Loucy (cell line): Measurements from ENCODE around the gene RAB6A.
A peak's percentile ranks its signal among the peaks of the same experiment; 100 is the strongest.

Source experiments
- H2AFZ ChIP-seq: fragments of 200-600 bp; sonication (generic); 2 replicates; pipeline ENCODE4 v1.6.0; 2016; ENCODE audit warnings: antibody characterized with exemption, mild to moderate bottlenecking, low read length, moderate library complexity
- H3F3A ChIP-seq: fragments of 200-600 bp; 2 replicates; pipeline ENCODE4 v1.6.0; 2016; ENCODE audit warnings: antibody characterized with exemption, low read depth, mild to moderate bottlenecking
- H3K27me3 ChIP-seq: fragments of 200-600 bp; sonication (generic); 2 replicates; pipeline ENCODE4 v1.6.1; 2014; ENCODE audit warnings: low read length, mild to moderate bottlenecking; ENCODE audit not compliant: insufficient read depth, poor library complexity, severe bottlenecking
- H3K36me3 ChIP-seq: fragments of 200-600 bp; sonication (generic); 2 replicates; pipeline ENCODE4 v1.6.1; 2016; ENCODE audit warnings: low read length; ENCODE audit not compliant: insufficient read depth
- H3K4me1 ChIP-seq: fragments of 200-600 bp; sonication (generic); 2 replicates; pipeline ENCODE4 v1.5.1; 2014; ENCODE audit warnings: low read length, mild to moderate bottlenecking; ENCODE audit not compliant: insufficient read depth, poor library complexity, severe bottlenecking
- H3K4me2 ChIP-seq: fragments of 200-600 bp; sonication (generic); 2 replicates; pipeline ENCODE4 v1.6.0; 2014; ENCODE audit warnings: antibody characterized with exemption, low read length, low read depth, mild to moderate bottlenecking; ENCODE audit not compliant: poor library complexity, severe bottlenecking
- H3K4me3 ChIP-seq: fragments of 200-600 bp; sonication (generic); 2 replicates; pipeline ENCODE4 v1.5.1; 2014; ENCODE audit warnings: low read length, mild to moderate bottlenecking, mixed read lengths; ENCODE audit not compliant: poor library complexity, severe bottlenecking
- H3K79me2 ChIP-seq: fragments of 200-600 bp; sonication (generic); 2 replicates; pipeline ENCODE4 v1.6.1; 2014; ENCODE audit warnings: low read length; ENCODE audit not compliant: insufficient read depth
- H3K9ac ChIP-seq: fragments of 200-600 bp; sonication (generic); 2 replicates; pipeline ENCODE4 v1.6.0; 2014; ENCODE audit warnings: mild to moderate bottlenecking, low read depth, low read length, moderate library complexity; ENCODE audit not compliant: poor library complexity, severe bottlenecking
- H3K9me2 ChIP-seq: fragments of 200-600 bp; sonication (generic); replicated peaks from 2 replicates; pipeline ENCODE4 v1.6.1; 2016; ENCODE audit warnings: low read depth, low read length, mixed read lengths
- H3K9me3 ChIP-seq: fragments of 200-600 bp; sonication (generic); 2 replicates; pipeline ENCODE4 v1.6.1; 2014; ENCODE audit warnings: mild to moderate bottlenecking, antibody characterized with exemption, low read length, low read depth; ENCODE audit not compliant: insufficient read depth
- H4K20me1 ChIP-seq: fragments of 200-600 bp; sonication (generic); 2 replicates; pipeline ENCODE4 v1.6.0; 2014; ENCODE audit warnings: antibody characterized with exemption, low read length, mild to moderate bottlenecking; ENCODE audit not compliant: insufficient read depth, poor library complexity, severe bottlenecking
- CTCF ChIP-seq: fragments of 200-600 bp; sonication (generic); conservative IDR thresholded peaks from 2 replicates; pipeline ENCODE4 v1.5.1; 2014; ENCODE audit warnings: mild to moderate bottlenecking, antibody characterized with exemption, low read length
- EZH2phosphoT487 ChIP-seq: fragments of 200-600 bp; IDR thresholded peaks from 2 replicates; pipeline ENCODE4 v1.6.1; 2018; ENCODE audit warnings: antibody characterized with exemption, mild to moderate bottlenecking, moderate library complexity, borderline replicate concordance

RAB6A gene

GRCh38 chr11:73758451-73758850 is 2.4 kb downstream of the RAB6A start:
- H4K20me1 ChIP-seq: peaks cover 46% of the 10 kb centered on the region
- H3K79me2 ChIP-seq: peaks cover 67% of the 10 kb centered on the region
- H3K27me3 ChIP-seq: no peaks in the 10 kb centered on the region

GRCh38 chr11:73757598-73757997 is 3.3 kb downstream of the RAB6A start:
- Histone ChIP-seq H4K20me1 (peaks cover 46% of the 10 kb centered on the region), H3K4me2 (peak overlapping the region; percentile 96)
- no peak for TF ChIP-seq EZH2phosphoT487
- no peak for TF ChIP-seq CTCF

More at GRCh38 chr11:73758451-73758850, 2.4 kb downstream of the RAB6A start:
- TF ChIP-seq CTCF (no peak), EZH2phosphoT487 (no peak)
- Histone ChIP-seq H3K9ac (peak overlapping the region; percentile 84), H3K4me2 (peak overlapping the region; percentile 96), H3K9me2 (no peaks in the 10 kb centered on the region), H3F3A (no peaks in the 10 kb centered on the region), H3K9me3 (no peaks in the 10 kb centered on the region), H3K36me3 (no peaks in the 10 kb centered on the region), H3K4me1 (peaks cover 28% of the 10 kb centered on the region), H2AFZ (no peak overlapping the region), H3K4me3 (peak overlapping the region; percentile 96)

DNA sequence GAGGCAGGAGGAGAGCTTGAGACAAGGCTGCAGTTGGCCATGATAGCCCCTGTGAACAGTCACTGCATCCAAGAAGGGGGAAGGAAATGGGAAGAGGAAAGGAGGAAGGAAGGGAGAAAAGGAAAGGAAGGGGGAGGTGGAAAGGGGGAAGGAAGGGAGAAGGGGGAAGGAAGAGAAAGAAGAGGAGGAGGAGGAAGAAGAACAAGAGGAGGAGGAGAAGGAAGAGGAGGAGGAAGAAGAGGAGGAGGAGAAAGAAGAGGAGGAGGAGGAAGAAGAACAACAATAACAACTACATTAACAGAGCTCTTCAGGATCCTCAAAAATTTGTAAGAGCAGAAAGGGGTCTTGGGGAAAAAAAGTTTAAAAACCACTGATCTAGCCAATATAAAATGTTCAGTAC is 5.2 kb downstream of the RAB6A start:
- no peak overlapping the region for H3K9ac ChIP-seq
- no peak overlapping the region for H3K4me3 ChIP-seq
- no peaks in the 10 kb centered on the region for H3K27me3 ChIP-seq
- no peaks in the 10 kb centered on the region for H3K9me2 ChIP-seq
- H3K79me2 ChIP-seq: peaks cover 94% of the 10 kb centered on the region
- H2AFZ ChIP-seq: no peak overlapping the region
- peaks cover 36% of the 10 kb centered on the region for H3K4me1 ChIP-seq
- no peaks in the 10 kb centered on the region for H3K9me3 ChIP-seq
- H3F3A ChIP-seq: no peaks in the 10 kb centered on the region; the same call in 1 of the 2 replicates
- H4K20me1 ChIP-seq: peaks cover 58% of the 10 kb centered on the region
- H3K4me2 ChIP-seq: peak overlapping the region; percentile 41
- H3K36me3 ChIP-seq: no peaks in the 10 kb centered on the region
- TF ChIP-seq CTCF: no peak
- TF ChIP-seq EZH2phosphoT487: no peak

More at GRCh38 chr11:73757598-73757997, 3.3 kb downstream of the RAB6A start:
- peaks cover 28% of the 10 kb centered on the region for H3K4me1 ChIP-seq
- H3F3A ChIP-seq: no peaks in the 10 kb centered on the region
- no peaks in the 10 kb centered on the region for H3K27me3 ChIP-seq
- peaks cover 75% of the 10 kb centered on the region for H3K79me2 ChIP-seq
- H3K9ac ChIP-seq: peak overlapping the region; percentile 84
- H3K4me3 ChIP-seq: peak overlapping the region; percentile 96
- no peaks in the 10 kb centered on the region for H3K36me3 ChIP-seq
- H2AFZ ChIP-seq: no peak overlapping the region
- H3K9me2 ChIP-seq: no peaks in the 10 kb centered on the region
- H3K9me3 ChIP-seq: no peaks in the 10 kb centered on the region
